Measurements from ENCODE around the gene DCAF6.

Gene DCAF6

DNA sequence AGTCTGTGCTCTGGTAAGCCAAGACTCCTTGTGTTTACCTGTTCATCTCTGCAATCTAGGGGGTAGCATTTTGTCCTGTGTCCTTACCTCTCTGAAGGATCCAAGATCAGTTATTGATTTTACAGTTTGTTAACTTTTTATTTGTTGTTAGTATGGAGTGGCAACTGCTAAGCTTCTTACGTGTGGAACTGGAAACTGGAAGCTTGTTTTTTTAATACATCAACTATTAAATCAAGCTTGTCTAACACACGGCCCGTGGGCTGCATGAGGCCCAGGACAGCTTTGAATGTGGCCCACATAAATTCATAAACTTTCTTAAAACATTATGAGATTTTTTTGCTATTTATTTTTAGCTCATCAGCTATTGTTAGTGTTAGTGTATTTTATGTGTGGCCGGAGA lies 29.6 kb downstream of the DCAF6 start:
- no peak for DNase-seq

DNA sequence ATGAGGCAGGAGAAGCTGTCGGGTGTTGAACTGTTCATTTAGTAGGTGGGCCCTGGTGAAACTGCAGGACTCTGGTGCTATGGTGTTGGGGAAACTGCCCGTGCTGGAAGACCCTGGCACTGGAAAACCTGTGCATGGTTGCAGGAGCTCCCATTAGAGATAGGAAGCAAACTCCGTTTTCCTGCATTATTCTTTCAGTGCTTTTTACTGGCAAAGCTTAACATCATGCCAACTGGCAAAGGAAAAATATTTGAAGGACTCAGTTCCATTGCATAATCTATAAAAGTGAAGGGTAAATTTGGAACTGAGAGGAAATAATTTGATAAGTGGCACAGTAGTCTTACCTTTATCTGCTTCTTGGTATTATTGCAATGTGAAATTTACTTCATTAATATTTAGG lies 32.1 kb downstream of the DCAF6 start:
- no peak for DNase-seq

GRCh38 chr1:167973832-167974231 lies 37.3 kb downstream of the DCAF6 start:
- no peak for DNase-seq

GRCh38 chr1:167974698-167975097 lies 38.2 kb downstream of the DCAF6 start:
- DNase-seq, result no peak

DNA sequence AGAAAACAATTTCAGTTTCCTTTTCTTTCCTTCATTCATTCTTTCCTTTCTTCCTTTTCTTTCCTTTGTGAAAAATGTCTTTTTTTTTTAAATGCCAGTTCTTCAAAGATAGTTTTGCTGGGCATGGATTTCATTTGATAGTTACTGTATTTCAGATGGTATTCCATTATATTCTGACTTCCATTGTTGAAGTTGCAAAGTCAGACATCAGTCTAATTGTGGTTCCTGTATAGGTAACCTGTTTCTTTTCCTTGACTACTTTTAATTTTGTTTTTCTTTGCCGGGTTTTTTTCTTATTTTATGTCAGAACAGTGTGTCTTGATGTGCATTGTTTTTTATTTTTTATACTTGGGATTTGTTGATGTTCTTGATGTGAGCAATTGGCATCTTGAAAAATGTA lies 40.8 kb downstream of the DCAF6 start:
- no peak for DNase-seq

DNA sequence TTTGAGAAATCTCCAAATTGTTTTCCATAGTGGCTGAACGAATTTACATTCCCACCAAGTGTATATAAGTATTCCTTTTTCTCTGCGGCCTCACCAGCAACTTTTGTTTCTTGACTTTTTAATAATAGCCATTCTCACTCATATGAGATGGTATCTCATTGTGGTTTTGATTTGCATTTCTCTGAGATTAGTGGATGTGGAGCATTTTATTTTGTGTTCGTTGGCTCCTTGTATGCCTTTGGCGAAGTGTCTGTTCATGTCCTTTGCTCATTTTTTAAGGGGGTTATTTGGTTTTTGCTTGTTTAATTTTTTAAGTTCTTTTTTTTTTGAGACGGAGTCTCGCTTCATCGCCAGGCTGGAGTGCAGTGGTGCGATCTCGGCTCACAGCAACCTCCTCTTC lies 45.5 kb downstream of the DCAF6 start:
- no peak for DNase-seq

- DNase-seq, result no peak
Measured at GRCh38 chr1:167983797-167984420, 47.4 kb downstream of the DCAF6 start.

GRCh38 chr1:167984886-167985489 lies 48.5 kb downstream of the DCAF6 start:
- no peak for DNase-seq

GRCh38 chr1:167987174-167987573 lies 50.7 kb downstream of the DCAF6 start:
- no peak for DNase-seq

DNA sequence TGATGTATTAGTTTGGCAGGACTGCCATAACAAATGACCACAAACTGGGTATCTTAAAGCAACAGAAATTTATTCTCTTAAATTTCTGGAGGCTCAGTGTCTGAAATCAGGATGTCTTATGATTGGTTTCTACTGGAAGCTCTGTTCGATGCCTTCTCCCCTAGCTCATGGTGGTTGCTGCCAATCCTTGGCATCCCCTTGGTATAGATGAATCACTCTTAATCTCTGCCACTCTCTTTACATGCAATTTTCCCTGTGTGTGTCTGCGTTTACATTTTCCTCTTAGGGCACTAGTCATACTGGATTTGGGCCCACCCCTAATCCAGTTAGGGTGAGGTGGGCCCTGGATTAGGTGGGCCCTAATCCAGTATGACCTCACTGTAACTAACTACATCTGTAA lies 55.1 kb downstream of the DCAF6 start:
- DNase-seq, result no peak

DNA sequence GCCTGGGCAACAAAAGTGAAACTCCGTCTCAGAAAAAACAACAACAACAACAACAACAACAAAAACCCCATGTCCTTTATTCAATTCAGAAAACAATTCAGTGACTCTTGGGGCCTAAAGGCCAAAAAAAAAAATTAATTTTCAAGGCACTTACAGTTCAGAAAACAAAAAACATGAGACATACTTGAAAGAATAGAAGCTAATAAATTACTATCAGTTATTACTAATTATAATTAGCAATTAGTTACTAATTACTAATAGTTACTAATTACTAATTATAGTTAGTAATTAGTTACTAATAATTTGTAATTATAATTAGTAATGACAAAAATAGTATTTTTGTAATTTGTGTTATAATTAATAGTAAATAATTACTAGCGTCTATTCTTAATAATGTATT lies 57.2 kb downstream of the DCAF6 start:
- DNase-seq, result no peak

DNA sequence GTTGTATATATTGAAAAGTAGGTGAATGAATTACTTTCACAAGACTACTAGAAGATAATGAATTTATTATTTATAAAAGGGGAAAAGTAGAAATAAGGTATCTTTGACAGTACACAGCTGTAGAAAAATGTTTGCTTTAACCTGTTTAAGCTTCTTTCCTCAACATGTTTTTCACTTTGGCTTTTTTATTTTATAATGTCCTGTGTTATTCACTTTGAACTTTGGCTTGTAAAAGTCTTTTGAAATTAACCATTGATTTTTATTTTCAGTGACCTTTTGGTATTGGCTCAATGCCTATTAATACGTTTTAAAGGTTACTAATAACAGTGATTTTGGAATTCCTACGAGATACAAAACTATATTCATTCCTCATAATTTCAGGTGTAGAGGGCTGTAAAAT lies 58.1 kb downstream of the DCAF6 start:
- no peak for DNase-seq

GRCh38 chr1:167995038-167995437 lies 58.6 kb downstream of the DCAF6 start:
- no peak for DNase-seq

DNA sequence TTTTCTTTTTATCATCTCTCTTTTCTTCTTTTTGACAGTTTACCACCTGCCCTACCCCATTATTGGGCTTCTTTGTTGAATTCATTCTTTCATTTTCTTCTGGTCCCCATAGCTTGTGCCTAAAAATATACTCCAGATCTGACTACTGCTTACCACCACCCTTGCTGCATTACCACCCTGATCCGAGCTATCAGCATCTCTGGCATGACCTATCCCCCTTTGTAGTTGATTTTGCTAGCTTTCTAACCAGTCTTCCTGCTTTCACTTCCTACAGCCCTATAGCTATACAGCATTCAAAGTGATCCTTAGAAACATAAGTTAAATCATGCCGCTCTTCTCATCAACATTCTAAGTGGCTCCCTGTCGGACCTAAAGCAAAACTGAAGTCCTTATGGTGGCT lies 59.8 kb downstream of the DCAF6 start:
- no peak for DNase-seq

DNA sequence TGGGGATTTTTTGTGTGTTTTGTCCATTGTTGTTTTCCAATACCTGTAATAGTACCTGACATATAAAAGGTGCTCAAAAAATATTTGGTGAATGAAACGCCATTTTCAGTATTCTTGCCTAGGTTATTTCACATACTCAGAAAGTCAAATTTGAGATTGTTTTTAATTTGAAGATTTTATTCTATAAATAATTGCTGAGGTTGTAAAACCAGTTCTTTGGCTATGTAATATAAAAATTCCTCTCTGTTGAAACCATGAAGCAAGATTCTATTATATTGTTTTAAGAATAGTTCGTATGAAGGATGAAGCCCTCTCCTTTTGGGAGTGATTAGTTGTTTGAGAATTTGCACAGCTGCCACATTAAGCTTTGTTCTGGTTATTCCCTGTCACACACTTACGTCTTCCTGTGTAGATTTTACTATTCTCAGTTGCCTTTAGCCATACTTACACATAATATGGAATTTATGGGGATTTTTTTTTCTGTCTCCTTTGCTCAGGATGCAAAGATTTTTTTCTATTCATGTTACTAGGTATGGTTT lies 60.6 kb downstream of the DCAF6 start:
- DNase-seq, result no peak

DNA sequence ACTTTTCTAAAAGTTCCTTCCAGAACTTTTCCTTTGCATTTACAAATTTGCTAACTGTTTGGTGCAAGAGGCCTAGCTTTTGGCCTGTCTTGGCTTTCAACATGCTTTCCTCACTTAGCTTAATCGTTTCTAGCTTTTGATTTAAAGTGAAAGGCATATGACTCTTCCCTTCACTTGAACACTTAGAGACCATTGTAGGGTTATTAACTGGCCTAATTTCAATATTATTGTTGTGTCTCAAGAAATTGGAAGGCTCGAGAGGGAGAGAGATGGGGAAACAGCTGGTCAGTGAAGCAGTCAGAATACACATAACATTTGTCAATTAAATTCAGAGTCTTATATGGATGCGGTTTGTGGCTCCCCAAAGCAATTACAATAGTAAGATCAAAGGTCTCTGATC lies 63.4 kb downstream of the DCAF6 start:
- DNase-seq, result no peak

GRCh38 chr1:168000656-168001055 lies 64.2 kb downstream of the DCAF6 start:
- DNase-seq, result no peak

- no peak for DNase-seq
Measured at GRCh38 chr1:168001213-168001612, 64.7 kb downstream of the DCAF6 start.

DNA sequence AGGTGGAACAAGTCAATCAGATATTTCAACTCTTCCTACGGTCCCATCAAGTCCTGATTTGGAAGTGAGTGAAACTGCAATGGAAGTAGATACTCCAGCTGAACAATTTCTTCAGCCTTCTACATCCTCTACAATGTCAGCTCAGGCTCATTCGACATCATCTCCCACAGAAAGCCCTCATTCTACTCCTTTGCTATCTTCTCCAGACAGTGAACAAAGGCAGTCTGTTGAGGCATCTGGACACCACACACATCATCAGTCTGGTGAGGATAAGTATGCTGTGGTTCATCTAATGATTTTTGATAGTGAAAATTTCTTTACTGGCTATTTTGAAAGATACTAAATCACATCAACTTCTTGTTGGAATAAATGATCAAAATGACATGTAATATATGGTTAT lies 68.0 kb downstream of the DCAF6 start:
- no peak for DNase-seq

DNA sequence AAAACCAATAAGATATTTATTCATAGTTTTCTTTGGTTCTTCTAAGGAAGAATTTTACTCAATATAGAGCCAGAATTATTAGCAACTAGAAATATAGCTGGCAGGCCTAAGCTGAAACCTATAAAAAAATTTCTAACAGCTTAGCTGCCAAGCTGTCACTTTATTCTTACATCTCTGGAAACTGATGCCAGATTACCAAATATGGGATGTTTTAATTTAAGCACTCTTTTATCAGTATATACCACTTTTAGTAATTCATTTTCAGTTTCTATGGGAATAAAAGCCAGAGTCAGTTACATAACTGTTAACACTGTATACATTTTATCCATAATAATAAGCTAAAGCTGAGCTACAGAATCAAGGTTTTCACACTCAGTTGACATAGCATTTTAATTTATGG lies 69.0 kb downstream of the DCAF6 start:
- no peak for DNase-seq

- DNase-seq, result no peak
Measured at GRCh38 chr1:168007691-168008090, 71.2 kb downstream of the DCAF6 start.

DNA sequence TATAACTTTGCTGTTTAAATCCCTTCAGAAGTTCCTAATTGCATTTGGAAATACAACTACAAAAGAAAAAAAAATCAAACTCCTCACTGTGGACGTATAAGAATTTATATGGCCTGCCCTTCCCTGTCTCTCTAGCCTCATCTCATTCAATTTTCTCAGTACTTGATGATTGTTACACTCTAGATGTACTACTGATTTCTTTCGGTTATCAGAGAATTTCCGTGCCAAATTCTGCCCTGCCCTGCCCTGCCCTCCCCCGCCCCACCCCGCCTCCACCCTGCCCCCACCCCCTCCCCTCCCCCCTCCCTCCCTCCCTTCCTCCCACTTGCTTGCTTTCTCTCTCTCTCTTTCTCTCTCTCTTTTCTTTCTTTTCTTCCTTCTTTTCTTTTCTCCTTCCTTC lies 72.1 kb downstream of the DCAF6 start:
- no peak for DNase-seq

DNA sequence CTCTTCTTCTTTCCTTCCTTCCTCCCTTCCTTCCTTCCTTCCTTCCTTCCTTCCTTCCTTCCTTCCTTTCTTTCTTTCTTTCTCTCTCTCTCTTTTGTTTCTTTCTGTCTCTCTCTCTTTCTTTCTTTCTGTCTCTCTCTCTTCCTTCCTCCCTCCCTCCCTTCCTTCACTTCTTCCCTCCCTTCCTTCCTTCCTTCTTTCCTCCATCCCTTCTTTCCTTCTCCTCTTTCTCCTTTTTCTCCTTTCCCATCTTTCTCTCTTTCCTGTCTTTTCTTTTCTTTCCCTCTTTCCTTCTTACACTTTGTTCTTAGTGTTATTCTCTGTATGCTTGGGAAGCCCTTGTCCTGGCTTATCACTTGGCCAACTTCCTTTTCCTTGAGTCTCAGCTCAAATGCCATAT lies 72.8 kb downstream of the DCAF6 start:
- no peak for DNase-seq

DNA sequence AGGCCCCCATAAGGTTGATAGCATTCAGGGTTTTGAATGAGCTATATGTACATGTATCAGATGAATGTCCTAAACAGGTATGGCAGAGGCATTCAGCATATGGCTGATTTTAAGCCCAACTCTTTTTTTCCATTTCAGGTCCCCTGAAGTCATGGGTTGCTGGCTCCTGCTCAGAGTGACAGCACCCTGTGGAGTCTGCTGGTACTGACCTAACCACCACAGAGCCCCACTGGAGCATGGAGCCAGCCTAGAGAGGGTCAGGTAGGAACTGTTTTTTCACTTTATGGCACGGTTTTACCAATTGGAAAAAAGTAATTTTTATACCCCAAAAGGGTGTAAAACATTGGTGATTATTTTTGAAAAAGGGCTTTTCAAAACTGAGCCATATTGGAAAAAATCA lies 82.9 kb downstream of the DCAF6 start:
- no peak for DNase-seq

- no peak for DNase-seq
Measured at GRCh38 chr1:168031198-168031597, 94.7 kb downstream of the DCAF6 start.
